Vagina (tissue), 2 donors: ENCODE measurements around the gene PCGF2. TPM values are rescaled to one million over a fixed set of nuclear protein-coding genes. Genes with fewer than 3 reads are reported as not detected.

Experiments used
- DNase-seq, 2 donors: peaks; one replicate each; pipeline ENCODE4 v3.0.0-alpha.2; 2017; ENCODE audit errors: extremely low spot score in 2 of 2
- H3K27ac ChIP-seq: fragments of 200-600 bp; sonication (generic); one replicate; pipeline ENCODE4 v1.5.1; 2019
- H3K27me3 ChIP-seq: fragments of 200-600 bp; sonication (generic); one replicate; pipeline ENCODE4 v1.5.1; 2019
- H3K36me3 ChIP-seq, 2 donors: fragments of 200-600 bp; sonication (generic); one replicate each; pipeline ENCODE4 v1.5.1; 2017 to 2019
- H3K4me1 ChIP-seq: fragments of 200-600 bp; sonication (generic); one replicate; pipeline ENCODE4 v1.5.1; 2019
- H3K4me3 ChIP-seq, 2 donors: fragments of 200-600 bp; sonication (generic); 1 replicate in 1 of 2; 2 replicates in 1 of 2; pipeline ENCODE4 v1.5.1; 2016 to 2019
- H3K9me3 ChIP-seq: fragments of 200-600 bp; sonication (generic); one replicate; pipeline ENCODE4 v1.5.1; 2019
- CTCF ChIP-seq, 3 experiments: fragments of 450-650 bp in 2 of 3; fragments of 200-600 bp in 1 of 3; sonication (generic) in 1 of 3; IDR thresholded peaks; one replicate each; pipeline ENCODE4 v1.5.1; 2017 to 2019; ENCODE audit warnings: antibody characterized with exemption in 3 of 3, mild to moderate bottlenecking in 2 of 3, moderate library complexity in 2 of 3
- POLR2A ChIP-seq, 2 donors: fragments of 450-650 bp; IDR thresholded peaks; one replicate each; pipeline ENCODE4 v1.6.1; 2017; ENCODE audit warnings: antibody characterized with exemption in 2 of 2, mild to moderate bottlenecking in 2 of 2, moderate library complexity in 2 of 2
- POLR2AphosphoS5 ChIP-seq, 2 donors: sonication (generic); formaldehyde crosslinking; IDR thresholded peaks; one replicate each; pipeline ENCODE4 v1.9.0; 2017; ENCODE audit warnings: antibody characterized with exemption in 2 of 2, mild to moderate bottlenecking in 2 of 2, low read depth in 1 of 2; ENCODE audit not compliant: insufficient read depth in 1 of 2
- intact Hi-C: fragments of 100-400 bp; cut with DNase I; formaldehyde crosslinking; loops from one replicate; pipeline ENCODE4 v1.15.1; 2023
- total RNA-seq: library from RNA; depleted of rRNA; stranded (reverse); fragments of >200 nt; gene quantifications from one replicate; pipeline ENCODE4 v1.2.3, GENCODE V29; 2016

Gene PCGF2
- total RNA-seq, 1 donor from 2014 or later = 25.8 TPM

GRCh38 chr17:38719289-38719942 lies 28.7 kb downstream of the PCGF2 start:
- H3K27ac ChIP-seq = no peak overlapping the region
- no peaks in the 10 kb centered on the region for H3K9me3 ChIP-seq
- intact Hi-C loops = no loop called here
- H3K4me3 ChIP-seq = no peak overlapping the region
- no peak for DNase-seq
- H3K4me1 ChIP-seq = peaks cover 2% of the 10 kb centered on the region
- no peaks in the 10 kb centered on the region for H3K27me3 ChIP-seq
- TF ChIP-seq CTCF (IDR thresholded peaks at IDR 0.05) (no peak), POLR2A (IDR thresholded peaks at IDR 0.05) (no peak), POLR2AphosphoS5 (IDR thresholded peaks at IDR 0.05; ENCODE audit: insufficient read depth in 1 of 2, low read depth in 1 of 2) (no peak)
- peaks cover 0 to 53% of the 10 kb centered on the region in 2 donors for H3K36me3 ChIP-seq

- TF ChIP-seq POLR2A (IDR thresholded peaks at IDR 0.05) = no peak
- TF ChIP-seq CTCF (IDR thresholded peaks at IDR 0.05) = no peak
- no peak for TF ChIP-seq POLR2AphosphoS5 (IDR thresholded peaks at IDR 0.05; ENCODE audit: insufficient read depth in 1 of 2, low read depth in 1 of 2)
- intact Hi-C loops = no loop called here
- Histone ChIP-seq H3K4me1 (no peaks in the 10 kb centered on the region), H3K4me3 (no peak overlapping the region), H3K36me3 (peaks cover 0 to 54% of the 10 kb centered on the region in 2 donors), H3K27ac (no peak overlapping the region), H3K9me3 (no peaks in the 10 kb centered on the region), H3K27me3 (no peaks in the 10 kb centered on the region)
- DNase-seq = no peak
Measured at GRCh38 chr17:38717139-38717745, 30.9 kb downstream of the PCGF2 start.

- Histone ChIP-seq H3K27ac (no peak overlapping the region), H3K36me3 (peaks cover 0 to 54% of the 10 kb centered on the region in 2 donors), H3K27me3 (no peaks in the 10 kb centered on the region), H3K4me3 (no peak overlapping the region), H3K9me3 (no peaks in the 10 kb centered on the region), H3K4me1 (no peaks in the 10 kb centered on the region)
- DNase-seq = no peak
- TF ChIP-seq POLR2AphosphoS5 (IDR thresholded peaks at IDR 0.05; ENCODE audit: insufficient read depth in 1 of 2, low read depth in 1 of 2) = no peak
- TF ChIP-seq CTCF (IDR thresholded peaks at IDR 0.05) = no peak
- TF ChIP-seq POLR2A (IDR thresholded peaks at IDR 0.05) = no peak
- intact Hi-C loops = no loop called here
Measured at GRCh38 chr17:38716368-38717005, 31.6 kb downstream of the PCGF2 start.

GRCh38 chr17:38715216-38715943 lies 32.8 kb downstream of the PCGF2 start:
- Histone ChIP-seq H3K27me3 (no peaks in the 10 kb centered on the region), H3K4me3 (no peak overlapping the region), H3K9me3 (no peaks in the 10 kb centered on the region), H3K27ac (no peak overlapping the region), H3K4me1 (no peaks in the 10 kb centered on the region), H3K36me3 (peaks cover 0 to 44% of the 10 kb centered on the region in 2 donors)
- no peak for DNase-seq
- intact Hi-C loops = no loop called here
- TF ChIP-seq POLR2AphosphoS5 (IDR thresholded peaks at IDR 0.05; ENCODE audit: insufficient read depth in 1 of 2, low read depth in 1 of 2) (no peak), POLR2A (IDR thresholded peaks at IDR 0.05) (no peak), CTCF (IDR thresholded peaks at IDR 0.05) (no peak)
